ENCODE results near the gene U2AF1.
"Not testable (repeated sequence)": the region's sequence is repeated elsewhere in the genome, so short reads cannot be mapped to it uniquely, and the experiment has no call there.

The U2AF1 gene

GRCh38 chr21:43068065-43068464 lies 39.3 kb downstream of the U2AF1 start:
- H3K27me3 ChIP-seq; H3K36me3 ChIP-seq; intact Hi-C loops (cut with DNase I; ENCODE audit: low total_unique reads); H3K4me1 ChIP-seq; H3K27ac ChIP-seq; H3K4me3 ChIP-seq; DNase-seq; H3K9me3 ChIP-seq: not testable (repeated sequence)

DNA sequence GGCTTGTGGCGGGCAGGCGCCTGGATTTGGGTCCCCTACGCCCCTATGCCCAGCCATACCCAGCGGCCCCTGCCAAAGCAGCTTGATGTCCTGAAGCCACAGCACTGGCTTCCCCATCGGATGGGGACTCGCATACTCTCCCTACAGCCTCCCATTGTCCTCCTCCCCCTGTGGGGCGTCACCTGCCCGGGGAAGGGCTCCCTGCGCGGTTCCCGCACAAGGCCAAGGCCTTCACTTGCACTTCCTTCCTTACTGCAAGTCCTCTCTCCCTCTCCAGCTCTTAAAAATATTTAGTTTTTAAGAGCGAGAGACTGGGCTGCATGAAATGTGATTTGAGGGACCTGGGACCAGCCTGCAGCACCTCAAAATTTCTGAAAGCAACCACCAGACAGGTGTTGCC lies 40.7 kb downstream of the U2AF1 start:
- intact Hi-C loops (cut with DNase I; ENCODE audit: low total_unique reads); H3K27me3 ChIP-seq; DNase-seq; H3K36me3 ChIP-seq; H3K4me3 ChIP-seq; H3K9me3 ChIP-seq; H3K27ac ChIP-seq; H3K4me1 ChIP-seq: not testable (repeated sequence)

DNA sequence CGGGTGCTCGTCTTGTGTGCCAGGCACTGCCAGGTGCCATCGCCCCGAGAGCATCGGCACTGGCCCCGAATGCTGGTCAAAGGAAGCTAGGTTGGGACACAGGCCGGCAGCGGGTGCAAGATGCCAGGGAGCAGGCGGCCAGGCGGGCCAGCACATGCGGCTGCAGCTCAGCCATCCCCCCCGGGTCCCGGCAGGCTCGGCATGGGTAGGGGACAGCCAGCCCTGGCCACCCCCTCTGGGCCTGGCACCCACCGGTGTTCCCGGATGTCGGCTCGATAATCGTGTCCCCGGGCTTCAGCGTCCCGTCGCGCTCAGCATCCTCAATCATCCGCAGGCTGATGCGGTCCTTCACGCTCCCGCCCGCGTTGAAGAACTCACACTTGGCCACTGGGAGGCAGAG lies 41.4 kb downstream of the U2AF1 start:
- H3K9me3 ChIP-seq; intact Hi-C loops (cut with DNase I; ENCODE audit: low total_unique reads); H3K4me3 ChIP-seq; H3K27ac ChIP-seq; H3K4me1 ChIP-seq; H3K36me3 ChIP-seq; H3K27me3 ChIP-seq; DNase-seq: not testable (repeated sequence)

GRCh38 chr21:43064265-43064917 lies 43.0 kb downstream of the U2AF1 start:
- intact Hi-C loops (cut with DNase I; ENCODE audit: low total_unique reads); H3K27ac ChIP-seq; DNase-seq: not testable (repeated sequence)

GRCh38 chr21:43062955-43063664 lies 44.3 kb downstream of the U2AF1 start:
- intact Hi-C loops (cut with DNase I; ENCODE audit: low total_unique reads); H3K9me3 ChIP-seq; H3K4me3 ChIP-seq; H3K36me3 ChIP-seq; H3K27ac ChIP-seq; DNase-seq; H3K27me3 ChIP-seq; H3K4me1 ChIP-seq: not testable (repeated sequence)

More at GRCh38 chr21:43064265-43064917, 43.0 kb downstream of the U2AF1 start:
- H3K4me3 ChIP-seq, H3K27me3 ChIP-seq, H3K9me3 ChIP-seq, H3K36me3 ChIP-seq, H3K4me1 ChIP-seq: not testable (repeated sequence)

GRCh38 chr21:43053112-43053511 lies 54.3 kb downstream of the U2AF1 start:
- H3K4me1 ChIP-seq; intact Hi-C loops (cut with DNase I; ENCODE audit: low total_unique reads); H3K36me3 ChIP-seq; H3K27me3 ChIP-seq; H3K9me3 ChIP-seq; H3K27ac ChIP-seq; DNase-seq; H3K4me3 ChIP-seq: not testable (repeated sequence)

- H3K9me3 ChIP-seq; H3K4me3 ChIP-seq; H3K4me1 ChIP-seq; intact Hi-C loops (cut with DNase I; ENCODE audit: low total_unique reads); DNase-seq; H3K27me3 ChIP-seq; H3K27ac ChIP-seq; H3K36me3 ChIP-seq: not testable (repeated sequence)
Observed at GRCh38 chr21:43045876-43046821, 61.2 kb downstream of the U2AF1 start.

- DNase-seq; H3K27me3 ChIP-seq; H3K9me3 ChIP-seq; H3K4me3 ChIP-seq; intact Hi-C loops (cut with DNase I; ENCODE audit: low total_unique reads); H3K27ac ChIP-seq; H3K36me3 ChIP-seq; H3K4me1 ChIP-seq: not testable (repeated sequence)
Observed at GRCh38 chr21:43045165-43045875, 62.0 kb downstream of the U2AF1 start.

GRCh38 chr21:43044547-43044946 lies 62.8 kb downstream of the U2AF1 start:
- H3K27ac ChIP-seq; DNase-seq; intact Hi-C loops (cut with DNase I; ENCODE audit: low total_unique reads); H3K27me3 ChIP-seq; H3K4me3 ChIP-seq; H3K9me3 ChIP-seq; H3K36me3 ChIP-seq; H3K4me1 ChIP-seq: not testable (repeated sequence)

DNA sequence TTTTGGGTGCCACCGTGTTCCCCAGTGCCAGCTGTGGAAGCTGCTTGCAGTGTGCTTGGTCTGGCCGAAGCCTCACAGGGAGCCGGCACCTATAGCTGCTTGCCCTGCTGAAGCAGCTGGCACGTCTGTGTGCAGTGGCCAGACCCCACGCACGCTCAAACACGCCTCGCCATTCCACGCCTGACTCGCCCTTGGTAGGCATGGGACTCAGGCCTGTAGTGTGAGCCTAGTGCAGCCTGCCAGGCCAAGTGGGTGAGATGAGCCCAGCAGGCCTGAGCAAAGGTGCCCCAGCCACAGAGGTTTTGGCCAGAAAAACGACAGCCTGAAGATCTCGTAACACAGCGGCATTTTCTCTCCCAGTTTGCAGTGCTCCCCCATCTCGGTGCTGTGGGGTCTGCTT lies 64.1 kb downstream of the U2AF1 start:
- intact Hi-C loops (cut with DNase I; ENCODE audit: low total_unique reads); H3K4me1 ChIP-seq; H3K9me3 ChIP-seq; H3K36me3 ChIP-seq; H3K27me3 ChIP-seq; H3K4me3 ChIP-seq; H3K27ac ChIP-seq; DNase-seq: not testable (repeated sequence)
